Stromal cell of bone marrow (primary cell): ENCODE results near the gene CDH6.

Source experiments
- DNase-seq: peaks from one replicate; pipeline ENCODE4 v3.0.0-alpha.2; 2012; ENCODE audit warnings: low read depth

Gene CDH6

DNA sequence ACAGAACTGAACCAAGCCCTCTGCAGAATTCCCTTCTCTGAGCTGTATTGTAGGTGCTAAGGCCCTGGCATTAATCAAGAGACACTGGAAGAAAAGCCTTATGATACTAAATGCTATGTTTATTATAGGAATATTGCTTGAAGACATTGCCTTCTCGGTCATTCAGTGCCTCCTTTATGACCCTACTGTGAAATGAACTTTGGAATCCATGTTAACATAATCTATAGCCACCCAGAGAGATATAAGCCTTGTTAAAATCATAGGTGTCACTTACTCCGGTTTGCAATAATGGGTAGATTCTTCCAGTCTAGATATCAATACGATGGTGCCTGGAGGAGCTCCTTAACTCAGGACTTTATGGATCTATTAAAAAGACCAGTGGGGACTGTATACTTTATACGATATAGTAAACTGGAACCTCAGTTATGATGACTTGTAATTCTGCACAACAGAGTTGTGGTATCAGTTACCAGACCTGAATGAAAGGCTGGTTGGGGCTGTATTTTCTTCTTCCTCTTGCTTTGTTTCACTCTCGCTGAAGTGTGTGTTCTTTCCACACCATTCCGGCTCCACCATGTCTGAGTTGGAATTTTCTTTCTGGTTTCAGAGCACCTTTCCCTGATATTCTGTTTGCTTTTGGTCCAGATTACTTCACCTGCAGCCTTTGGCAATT is 183.9 kb downstream of the CDH6 start:
- no peak for DNase-seq

DNA sequence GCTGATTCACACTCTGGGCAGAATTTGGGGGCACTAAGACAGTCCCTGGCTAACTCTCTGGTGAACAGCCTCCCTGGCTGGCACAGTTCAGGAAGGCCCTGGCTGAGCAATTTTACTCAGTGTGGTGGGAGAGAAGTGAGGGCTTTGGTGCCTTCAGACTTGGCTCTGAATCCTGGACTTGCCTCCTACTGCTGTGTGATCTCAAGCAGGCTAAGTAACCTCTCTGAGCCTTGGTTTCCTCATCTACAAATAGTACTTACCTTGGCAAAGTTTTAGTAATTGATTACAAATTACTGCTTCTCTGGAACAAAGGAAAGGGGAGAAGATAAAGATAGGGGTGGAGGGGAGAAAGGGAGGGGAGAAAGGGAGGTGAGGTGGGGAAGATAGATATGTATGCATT is 184.7 kb downstream of the CDH6 start:
- DNase-seq: no peak
